Activated CD4-positive, alpha-beta T cell treated with anti-CD3 and anti-CD28 coated beads for 24 hours (primary cell): ENCODE measurements around the gene GNAT3.

Source experiments
- DNase-seq, 2 donors: peaks; one replicate each; pipeline ENCODE4 v3.0.0-alpha.2; 2020; ENCODE audit warnings: low read depth in 2 of 2

GNAT3 gene

GRCh38 chr7:80464211-80464610 is 47.7 kb downstream of the GNAT3 start:
- no peak for DNase-seq

- no peak for DNase-seq
Observed at GRCh38 chr7:80463272-80463920, 48.5 kb downstream of the GNAT3 start.

- DNase-seq, result no peak
Observed at GRCh38 chr7:80460857-80461256, 51.0 kb downstream of the GNAT3 start.

GRCh38 chr7:80459776-80460510 is 51.9 kb downstream of the GNAT3 start:
- DNase-seq, result no peak

- no peak for DNase-seq
Observed at GRCh38 chr7:80458822-80459725, 52.8 kb downstream of the GNAT3 start.

GRCh38 chr7:80453699-80454340 is 58.0 kb downstream of the GNAT3 start:
- no peak for DNase-seq

GRCh38 chr7:80450621-80451308 is 61.1 kb downstream of the GNAT3 start:
- DNase-seq, result no peak

- DNase-seq, result no peak
Observed at GRCh38 chr7:80449836-80450235, 62.0 kb downstream of the GNAT3 start.

GRCh38 chr7:80445351-80445750 is 66.5 kb downstream of the GNAT3 start:
- no peak for DNase-seq

- no peak for DNase-seq
Observed at GRCh38 chr7:80444811-80445210, 67.1 kb downstream of the GNAT3 start.

- no peak for DNase-seq
Observed at GRCh38 chr7:80443325-80443724, 68.5 kb downstream of the GNAT3 start.

GRCh38 chr7:80440883-80441282 is 71.0 kb downstream of the GNAT3 start:
- no peak for DNase-seq

GRCh38 chr7:80439894-80440821 is 71.7 kb downstream of the GNAT3 start:
- no peak for DNase-seq

- DNase-seq, result no peak
Observed at GRCh38 chr7:80435521-80435920, 76.3 kb downstream of the GNAT3 start.

GRCh38 chr7:80434047-80434446 is 77.8 kb downstream of the GNAT3 start:
- DNase-seq, result no peak

- no peak for DNase-seq
Observed at GRCh38 chr7:80432166-80432565, 79.7 kb downstream of the GNAT3 start.

- DNase-seq, result no peak
Observed at GRCh38 chr7:80429181-80429580, 82.7 kb downstream of the GNAT3 start.

GRCh38 chr7:80428161-80429054 is 83.5 kb downstream of the GNAT3 start:
- DNase-seq, result no peak

GRCh38 chr7:80427218-80427617 is 84.6 kb downstream of the GNAT3 start:
- no peak for DNase-seq
